Type B pancreatic cell (in vitro differentiated cells): Measurements from ENCODE around the gene SMIM27. TPM values are rescaled to one million over a fixed set of nuclear protein-coding genes. Genes with fewer than 3 reads are reported as not detected.

Experiments used
- total RNA-seq: library from RNA; stranded (reverse); gene quantifications from 2 replicates; pipeline ENCODE4 v1.2.1, GENCODE V29; 2021; ENCODE audit warnings: low replicate concordance

Gene SMIM27
- total RNA-seq, 1 donor from 2014 or later = 9.1 TPM

Other genes with a start within 250 kb of the SMIM27 start
- gene ACO1, start 167.7 kb upstream of the SMIM27 start, total RNA-seq = 31.6 and 32.5 TPM in 2 replicates
- gene RIGI, start 26.1 kb upstream of the SMIM27 start, total RNA-seq = 5.8 and 7.7 TPM in 2 replicates
- gene TOPORS, start 259 bp downstream of the SMIM27 start, total RNA-seq = 16.7 and 18.4 TPM in 2 replicates
- gene NDUFB6, start 20.8 kb downstream of the SMIM27 start, total RNA-seq = 42.9 and 45.6 TPM in 2 replicates
- not detected in 2 replicates for gene TAF1L, start 83.3 kb downstream of the SMIM27 start, total RNA-seq
- gene TMEM215, start 231.2 kb downstream of the SMIM27 start, total RNA-seq = 0.27 TPM in 1 of 2 replicates, not detected in the other